Left renal pelvis (tissue), 4 donors: ENCODE data around the gene LRG1. TPM values are rescaled to one million over a fixed set of nuclear protein-coding genes. Genes with fewer than 3 reads are reported as not detected.
A peak's percentile ranks its signal among the peaks of the same experiment; 100 is the strongest.
"Not testable (repeated sequence)": the region's sequence is repeated elsewhere in the genome, so short reads cannot be mapped to it uniquely, and the experiment has no call there.

Experiments used
- DNase-seq, 4 donors: peaks; one replicate each; pipeline ENCODE4 v3.0.0-alpha.2; 2013; ENCODE audit warnings: low read depth in 4 of 4, low spot score in 3 of 4
- polyA plus RNA-seq, 4 donors: library from polyadenylated mRNA; unstranded; fragments of 120-200 nt; gene quantifications; one replicate each; pipeline ENCODE4 v1.2.1, GENCODE V29; 2013; ENCODE audit not compliant: insufficient read length in 4 of 4

LRG1 gene
- polyA plus RNA-seq, 4 donors: 0.49 to 0.96 (median 0.81) TPM

GRCh38 chr19:4576016-4576933 is 36.4 kb upstream of the LRG1 start:
- DNase-seq: no peak

GRCh38 chr19:4575267-4576015 is 35.6 kb upstream of the LRG1 start:
- peak in 1 of 4 donors; percentile 52 for DNase-seq

- DNase-seq: no peak
These were observed 33.8 kb upstream of the LRG1 start for GRCh38 chr19:4573682-4574081.

GRCh38 chr19:4571305-4571917 is 31.6 kb upstream of the LRG1 start:
- no peak for DNase-seq

- no peak for DNase-seq
These were observed 31.1 kb upstream of the LRG1 start for GRCh38 chr19:4570916-4571304.

- no peak for DNase-seq
These were observed 30.6 kb upstream of the LRG1 start for GRCh38 chr19:4570402-4570801.

- DNase-seq: no peak
These were observed 29.1 kb upstream of the LRG1 start for GRCh38 chr19:4568886-4569285.

GRCh38 chr19:4567584-4568071 is 27.8 kb upstream of the LRG1 start:
- no peak for DNase-seq

- DNase-seq: no peak
These were observed 26.7 kb upstream of the LRG1 start for GRCh38 chr19:4566402-4567051.

- not testable (repeated sequence) for DNase-seq
These were observed 23.7 kb upstream of the LRG1 start for GRCh38 chr19:4563562-4563961.

- not testable (repeated sequence) for DNase-seq
These were observed 22.2 kb upstream of the LRG1 start for GRCh38 chr19:4562085-4562484.

- no peak for DNase-seq
These were observed 19.7 kb upstream of the LRG1 start, which contains the start of gene SEMA6B for GRCh38 chr19:4559569-4559968. SEMA6B (minus strand) TSS chr19:4559684; CDS start chr19:4558457, 1,227 bp downstream.

GRCh38 chr19:4557971-4558941 is 18.4 kb upstream of the LRG1 start:
- no peak for DNase-seq

- DNase-seq: no peak
These were observed 17.5 kb upstream of the LRG1 start for GRCh38 chr19:4557144-4557970.

- DNase-seq: no peak
These were observed 16.8 kb upstream of the LRG1 start for GRCh38 chr19:4556597-4557127.

- no peak for DNase-seq
These were observed 16.1 kb upstream of the LRG1 start for GRCh38 chr19:4555657-4556561.

GRCh38 chr19:4554717-4555116 is 14.9 kb upstream of the LRG1 start:
- no peak for DNase-seq
